Neutrophil (primary cell): ENCODE results near the gene EXO1.

ENCODE experiments used
- H3K27ac ChIP-seq: fragments of 200-600 bp; sonication (generic); 2 replicates; pipeline ENCODE4 v1.5.1; 2016; ENCODE audit warnings: mild to moderate bottlenecking, moderate library complexity
- H3K27me3 ChIP-seq: fragments of 200-600 bp; sonication (generic); 2 replicates; pipeline ENCODE4 v1.6.0; 2016; ENCODE audit warnings: mild to moderate bottlenecking
- H3K36me3 ChIP-seq: fragments of 200-600 bp; sonication (generic); 2 replicates; pipeline ENCODE4 v1.5.1; 2017
- H3K4me1 ChIP-seq, 2 experiments: fragments of 200-600 bp in 1 of 2; sonication (generic) in 1 of 2; 1 replicate in 1 of 2; 2 replicates in 1 of 2; pipeline versions ENCODE4 v1.5.1 to v1.6.1; 2013 to 2016; ENCODE audit warnings: low read depth in 1 of 2, low read length in 1 of 2, mild to moderate bottlenecking in 1 of 2, moderate library complexity in 1 of 2; ENCODE audit not compliant: control insufficient read depth in 1 of 2, insufficient read depth in 1 of 2
- H3K4me3 ChIP-seq, 2 experiments: fragments of 200-600 bp in 1 of 2; sonication (generic) in 1 of 2; 1 replicate in 1 of 2; 2 replicates in 1 of 2; pipeline ENCODE4 v1.5.1; 2013 to 2016; ENCODE audit warnings: low read depth in 1 of 2, low read length in 1 of 2, mild to moderate bottlenecking in 1 of 2, moderate library complexity in 1 of 2
- H3K9me3 ChIP-seq: fragments of 200-600 bp; sonication (generic); 2 replicates; pipeline ENCODE4 v1.5.1; 2016
- CTCF ChIP-seq: fragments of 200-600 bp; sonication (generic); IDR thresholded peaks from 2 replicates; pipeline ENCODE4 v1.5.1; 2016; ENCODE audit warnings: antibody characterized with exemption

EXO1 gene

GRCh38 chr1:241842565-241842964 is 5.4 kb upstream of the EXO1 start:
- peaks cover 24% of the 10 kb centered on the region for H3K27me3 ChIP-seq
- no peaks in the 10 kb centered on the region for H3K9me3 ChIP-seq
- no peaks in the 10 kb centered on the region for H3K36me3 ChIP-seq
- no peak overlapping the region for H3K27ac ChIP-seq
- TF ChIP-seq CTCF: no peak
- H3K4me1 ChIP-seq: peaks cover 6 to 7% of the 10 kb centered on the region in 2 experiments
- no peak overlapping the region for H3K4me3 ChIP-seq

GRCh38 chr1:241844593-241844992 is 3.4 kb upstream of the EXO1 start:
- H3K27ac ChIP-seq: no peak overlapping the region
- no peak for TF ChIP-seq CTCF
- H3K4me3 ChIP-seq: no peak overlapping the region
- H3K36me3 ChIP-seq: no peaks in the 10 kb centered on the region
- H3K9me3 ChIP-seq: no peaks in the 10 kb centered on the region
- H3K4me1 ChIP-seq: peaks cover 16 to 20% of the 10 kb centered on the region in 2 experiments
- H3K27me3 ChIP-seq: peaks cover 24% of the 10 kb centered on the region

- H3K4me1 ChIP-seq: peaks cover 16 to 20% of the 10 kb centered on the region in 2 experiments
- H3K27ac ChIP-seq: no peak overlapping the region
- H3K9me3 ChIP-seq: no peaks in the 10 kb centered on the region
- H3K36me3 ChIP-seq: no peaks in the 10 kb centered on the region
- TF ChIP-seq CTCF: no peak
- no peak overlapping the region for H3K4me3 ChIP-seq
- peaks cover 24% of the 10 kb centered on the region for H3K27me3 ChIP-seq
Observed at GRCh38 chr1:241846375-241846774, 1.6 kb upstream of the EXO1 start.

GRCh38 chr1:241846862-241847539 is 1.0 kb upstream of the EXO1 start:
- H3K27me3 ChIP-seq: peaks cover 24% of the 10 kb centered on the region
- H3K9me3 ChIP-seq: no peaks in the 10 kb centered on the region
- no peaks in the 10 kb centered on the region for H3K36me3 ChIP-seq
- no peak overlapping the region for H3K27ac ChIP-seq
- no peak for TF ChIP-seq CTCF
- peaks cover 16 to 20% of the 10 kb centered on the region in 2 experiments for H3K4me1 ChIP-seq
- H3K4me3 ChIP-seq: peak overlapping the region; percentile 85 to 96

- H3K4me3 ChIP-seq: peak overlapping the region; percentile 85 to 96
- TF ChIP-seq CTCF: no peak
- H3K9me3 ChIP-seq: no peaks in the 10 kb centered on the region
- H3K4me1 ChIP-seq: peaks cover 16 to 20% of the 10 kb centered on the region in 2 experiments
- H3K27ac ChIP-seq: peak overlapping the region; percentile 98
- peaks cover 21% of the 10 kb centered on the region for H3K27me3 ChIP-seq
- no peaks in the 10 kb centered on the region for H3K36me3 ChIP-seq
Observed at GRCh38 chr1:241847540-241847795, 536 bp upstream of the EXO1 start.
